Panc1 (cell line): ENCODE data around the gene CHMP6. TPM values are rescaled to one million over a fixed set of nuclear protein-coding genes. Genes with fewer than 3 reads are reported as not detected.

ENCODE experiments used
- ATAC-seq: fragments of 200-7000 bp; cut with Tn5 transposase; 2 replicates; pipeline ENCODE4 v1.9.1; 2020; ENCODE audit warnings: mild to moderate bottlenecking, moderate library complexity
- BruUV-seq: library from RNA; stranded (reverse); fragments of 400-500 nt; replicated peaks from 2 replicates; lab custom pipeline; 2021; lab: Mats Ljungman, UMichigan
- CTCF ChIA-PET: fragments of 300-600 bp; sonication (Branson Sonifier 250); formaldehyde crosslinking; loops from one replicate; lab custom pipeline; 2022; ENCODE audit warnings: antibody characterized with exemption; lab: Charles Lee
- POLR2A ChIA-PET: fragments of 300-600 bp; sonication (Branson Sonifier 250); formaldehyde crosslinking; loops from one replicate; lab custom pipeline; 2022; ENCODE audit warnings: antibody characterized with exemption; lab: Charles Lee
- DNase-seq: peaks from one replicate; pipeline ENCODE4 v3.0.0-alpha.2; 2010; ENCODE audit warnings: low read depth, low spot score
- H3K27ac ChIP-seq: 2 replicates; pipeline ENCODE4 v1.5.1; 2011; ENCODE audit warnings: mild to moderate bottlenecking, low read length, inconsistent platforms
- H3K27me3 ChIP-seq: fragments of 200-500 bp; sonication (Bioruptor generic); 2 replicates; pipeline ENCODE4 v1.6.0; 2014; ENCODE audit warnings: low read length, inconsistent platforms; ENCODE audit not compliant: control insufficient read depth, insufficient read depth
- H3K36me3 ChIP-seq: fragments of 200-500 bp; sonication (Bioruptor generic); 2 replicates; pipeline ENCODE4 v1.5.1; 2014; ENCODE audit warnings: inconsistent platforms, mild to moderate bottlenecking, low read length, moderate library complexity; ENCODE audit not compliant: control insufficient read depth, insufficient read depth
- H3K4me1 ChIP-seq: 2 replicates; pipeline ENCODE4 v1.5.1; 2011; ENCODE audit warnings: inconsistent platforms, mild to moderate bottlenecking, low read length, moderate library complexity; ENCODE audit not compliant: control insufficient read depth, insufficient read depth
- H3K4me3 ChIP-seq, 2 experiments: 2 replicates each; pipeline ENCODE4 v1.5.1; 2011 to 2012; ENCODE audit warnings: low read depth in 2 of 2, low read length in 2 of 2, mild to moderate bottlenecking in 2 of 2, inconsistent platforms in 1 of 2, moderate library complexity in 1 of 2
- H3K9me3 ChIP-seq: fragments of 200-500 bp; sonication (Bioruptor generic); 2 replicates; pipeline ENCODE4 v1.5.1; 2014; ENCODE audit warnings: low read depth, mild to moderate bottlenecking, inconsistent platforms, low read length, moderate library complexity; ENCODE audit not compliant: control insufficient read depth, insufficient read depth
- CTCF ChIP-seq: fragments of 450-650 bp; IDR thresholded peaks from 2 replicates; pipeline ENCODE4 v1.5.1; 2017; ENCODE audit warnings: mild to moderate bottlenecking
- POLR2AphosphoS5 ChIP-seq: IDR thresholded peaks from 2 replicates; pipeline ENCODE4 v1.6.1; 2012; ENCODE audit warnings: mild to moderate bottlenecking, low read depth, low read length, moderate library complexity
- SIN3A ChIP-seq: IDR thresholded peaks from 2 replicates; pipeline ENCODE4 v1.6.1; 2012; ENCODE audit warnings: low read depth, mild to moderate bottlenecking, low read length, moderate library complexity, borderline replicate concordance; ENCODE audit not compliant: insufficient read depth
- TCF7L2 ChIP-seq: IDR thresholded peaks from 2 replicates; pipeline ENCODE4 v1.6.1; 2011; ENCODE audit warnings: mild to moderate bottlenecking, low read depth, low read length, inconsistent platforms
- in situ Hi-C: cut with HindIII; loops from 2 replicates; pipeline ENCODE4 v1.10.0; 2016; ENCODE audit warnings: low sequenced_read_pairs, low pct_unique_long_range_greater_than_20kb
- intact Hi-C: fragments of 100-400 bp; cut with micrococcal nuclease; formaldehyde crosslinking; loops from one replicate; pipeline ENCODE4 v1.10.0; 2022; ENCODE audit not compliant: unreplicated experiment
- total RNA-seq: library from RNA; stranded (reverse); gene quantifications from one replicate; pipeline ENCODE4 v1.2.1, GENCODE V29; 2021; ENCODE audit not compliant: unreplicated experiment
- TF ChIP-seq, protein P1 (sequence below), 2 experiments: IDR thresholded peaks; 2 replicates each; pipeline ENCODE4 v1.6.1; 2011 to 2012; ENCODE audit warnings: low read depth in 2 of 2, control low read depth in 1 of 2, low read length in 1 of 2, mild to moderate bottlenecking in 1 of 2, moderate library complexity in 1 of 2; ENCODE audit not compliant: insufficient read depth in 1 of 2

Gene CHMP6
- total RNA-seq, 1 experiment from 2014 or later = 43.7 TPM

DNA sequence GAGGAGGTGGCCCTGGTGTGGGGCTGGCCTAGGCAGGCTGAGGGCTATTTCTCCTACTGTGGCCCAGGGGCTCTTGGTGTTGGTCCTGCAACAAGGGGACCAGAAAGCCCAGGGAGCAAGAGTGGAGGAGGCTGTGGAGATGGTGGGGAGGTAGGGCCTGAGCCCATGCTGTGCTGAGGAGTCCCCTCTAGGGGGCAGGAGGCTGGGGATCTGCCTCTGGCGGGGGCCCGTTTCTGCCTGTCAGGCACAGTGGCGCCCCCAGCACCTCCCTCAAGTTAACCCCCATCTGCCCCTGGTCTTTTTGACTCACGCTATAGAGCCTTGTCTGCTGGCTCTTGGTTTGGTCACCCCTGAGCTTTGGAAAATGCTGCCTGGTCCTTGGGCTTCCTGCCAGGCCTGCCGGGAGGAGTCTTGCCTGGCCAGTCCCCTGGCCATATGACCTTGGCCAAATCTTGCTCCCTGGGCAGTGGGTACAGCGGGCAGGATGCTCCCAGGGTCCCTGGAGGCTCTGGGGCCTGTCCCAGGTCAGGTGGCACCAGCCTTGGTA, 49.2 kb downstream of the CHMP6 start:
- in situ Hi-C loops = no loop called here

DNA sequence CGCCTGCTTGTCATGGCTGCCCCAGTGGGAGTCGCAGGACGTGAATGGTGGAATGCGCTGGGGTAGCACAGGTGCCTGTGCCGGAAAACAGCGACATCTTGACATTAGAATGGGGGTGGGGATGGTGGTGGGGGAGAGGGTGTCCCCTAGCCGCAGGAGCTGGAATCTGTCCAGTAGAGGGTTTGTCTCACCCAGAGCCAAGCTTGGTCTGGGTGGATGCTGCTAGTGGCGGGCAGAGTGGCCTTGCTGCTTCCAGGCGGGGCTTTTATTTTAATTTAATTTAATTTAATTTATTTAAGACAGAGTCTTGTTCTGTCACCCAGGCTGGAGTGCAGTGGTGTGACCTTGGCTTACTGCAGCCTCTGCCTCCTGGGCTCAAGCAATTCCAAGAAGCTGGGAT, 51.0 kb downstream of the CHMP6 start:
- H3K4me1 ChIP-seq = peaks cover 98% of the 10 kb centered on the region
- no peaks in the 10 kb centered on the region for H3K36me3 ChIP-seq
- in situ Hi-C loops = no loop called here
- no peak for DNase-seq
- H3K4me3 ChIP-seq = peak overlapping the region in 1 of 2 experiments; percentile 36; a peak in 1 of 4 replicates
- ChIA-PET CTCF (interaction anchor here (0.9 kb wide), 2 partner anchors 55 to 249 kb away, joined by 3 to 4 read pairs; no protein-coding TSS in a partner anchor), POLR2A (interaction anchor here (0.8 kb wide), 1 partner anchor 12 kb away, joined by 3 read pairs; no protein-coding TSS in a partner anchor)
- TF ChIP-seq SIN3A = no peak
- TF ChIP-seq CTCF = no peak
- TF ChIP-seq, protein P1, sequence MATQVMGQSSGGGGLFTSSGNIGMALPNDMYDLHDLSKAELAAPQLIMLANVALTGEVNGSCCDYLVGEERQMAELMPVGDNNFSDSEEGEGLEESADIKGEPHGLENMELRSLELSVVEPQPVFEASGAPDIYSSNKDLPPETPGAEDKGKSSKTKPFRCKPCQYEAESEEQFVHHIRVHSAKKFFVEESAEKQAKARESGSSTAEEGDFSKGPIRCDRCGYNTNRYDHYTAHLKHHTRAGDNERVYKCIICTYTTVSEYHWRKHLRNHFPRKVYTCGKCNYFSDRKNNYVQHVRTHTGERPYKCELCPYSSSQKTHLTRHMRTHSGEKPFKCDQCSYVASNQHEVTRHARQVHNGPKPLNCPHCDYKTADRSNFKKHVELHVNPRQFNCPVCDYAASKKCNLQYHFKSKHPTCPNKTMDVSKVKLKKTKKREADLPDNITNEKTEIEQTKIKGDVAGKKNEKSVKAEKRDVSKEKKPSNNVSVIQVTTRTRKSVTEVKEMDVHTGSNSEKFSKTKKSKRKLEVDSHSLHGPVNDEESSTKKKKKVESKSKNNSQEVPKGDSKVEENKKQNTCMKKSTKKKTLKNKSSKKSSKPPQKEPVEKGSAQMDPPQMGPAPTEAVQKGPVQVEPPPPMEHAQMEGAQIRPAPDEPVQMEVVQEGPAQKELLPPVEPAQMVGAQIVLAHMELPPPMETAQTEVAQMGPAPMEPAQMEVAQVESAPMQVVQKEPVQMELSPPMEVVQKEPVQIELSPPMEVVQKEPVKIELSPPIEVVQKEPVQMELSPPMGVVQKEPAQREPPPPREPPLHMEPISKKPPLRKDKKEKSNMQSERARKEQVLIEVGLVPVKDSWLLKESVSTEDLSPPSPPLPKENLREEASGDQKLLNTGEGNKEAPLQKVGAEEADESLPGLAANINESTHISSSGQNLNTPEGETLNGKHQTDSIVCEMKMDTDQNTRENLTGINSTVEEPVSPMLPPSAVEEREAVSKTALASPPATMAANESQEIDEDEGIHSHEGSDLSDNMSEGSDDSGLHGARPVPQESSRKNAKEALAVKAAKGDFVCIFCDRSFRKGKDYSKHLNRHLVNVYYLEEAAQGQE (IDR thresholded peaks at IDR 0.05; ENCODE audit: insufficient read depth in 1 of 2, low read depth in 2 of 2, low read length in 1 of 2) = no peak
- no peak for TF ChIP-seq POLR2AphosphoS5
- TF ChIP-seq TCF7L2 = no peak
- H3K9me3 ChIP-seq = no peaks in the 10 kb centered on the region
- no TSS peak for BruUV-seq
- H3K27me3 ChIP-seq = no peaks in the 10 kb centered on the region
- ATAC-seq = no peak
- H3K27ac ChIP-seq = peak overlapping the region; percentile 99
- intact Hi-C loops = no loop called here

More for the DNA sequence above, 49.2 kb downstream of the CHMP6 start:
- H3K27me3 ChIP-seq = no peaks in the 10 kb centered on the region
- CTCF ChIA-PET = interaction anchor here (1.7 to 1.8 kb wide), 2 partner anchors 16 to 57 kb away, joined by 5 to 9 read pairs; no protein-coding TSS in a partner anchor
- intact Hi-C loops = no loop called here
- DNase-seq (no peak), ATAC-seq (peak; percentile 18)
- H3K27ac ChIP-seq = peak overlapping the region; percentile 99
- POLR2A ChIA-PET = no interaction called here
- no TSS peak for BruUV-seq
- H3K36me3 ChIP-seq = no peaks in the 10 kb centered on the region
- no peaks in the 10 kb centered on the region for H3K9me3 ChIP-seq
- peaks cover 87% of the 10 kb centered on the region for H3K4me1 ChIP-seq
- 0 out of 2 replicates have a peak, but pooled peaks have one; percentile 6 for TF ChIP-seq POLR2AphosphoS5
- peak; percentile 89 for TF ChIP-seq CTCF
- TF ChIP-seq SIN3A = no peak
- peak overlapping the region; percentile 7 to 29; a peak in 3 of 4 replicates for H3K4me3 ChIP-seq
